Smooth muscle cell (in vitro differentiated cells): ENCODE results near the gene JPH2. TPM values are rescaled to one million over a fixed set of nuclear protein-coding genes. Genes with fewer than 3 reads are reported as not detected.

Experiments
- DNase-seq: peaks from one replicate; lab custom pipeline; 2025; ENCODE audit not compliant: unreplicated experiment; lab: John Stamatoyannopoulos, UW
- H2AFZ ChIP-seq: fragments of 200-600 bp; sonication (generic); 2 replicates; pipeline ENCODE4 v1.6.0; 2016; ENCODE audit warnings: antibody characterized with exemption, low read depth, mild to moderate bottlenecking
- H3F3A ChIP-seq: fragments of 200-600 bp; sonication (generic); 2 replicates; pipeline ENCODE4 v1.6.0; 2017; ENCODE audit warnings: antibody characterized with exemption, low read depth
- H3K27ac ChIP-seq: fragments of 200-600 bp; sonication (generic); 2 replicates; pipeline ENCODE4 v1.5.1; 2016; ENCODE audit warnings: low read depth, mild to moderate bottlenecking
- H3K27me3 ChIP-seq: fragments of 200-600 bp; sonication (generic); 2 replicates; pipeline ENCODE4 v1.6.1; 2016; ENCODE audit warnings: low read depth, mild to moderate bottlenecking
- H3K36me3 ChIP-seq: fragments of 200-600 bp; sonication (generic); 2 replicates; pipeline ENCODE4 v1.5.1; 2016; ENCODE audit warnings: low read depth
- H3K4me1 ChIP-seq: fragments of 200-600 bp; sonication (generic); 2 replicates; pipeline ENCODE4 v1.5.1; 2016; ENCODE audit warnings: low read depth
- H3K4me2 ChIP-seq: fragments of 200-600 bp; sonication (generic); 2 replicates; pipeline ENCODE4 v1.6.0; 2016; ENCODE audit warnings: mild to moderate bottlenecking
- H3K4me3 ChIP-seq: fragments of 200-600 bp; sonication (generic); 2 replicates; pipeline ENCODE4 v1.5.1; 2016; ENCODE audit warnings: mild to moderate bottlenecking
- H3K79me2 ChIP-seq: fragments of 200-600 bp; sonication (generic); 2 replicates; pipeline ENCODE4 v1.6.0; 2016; ENCODE audit warnings: low read depth, mild to moderate bottlenecking
- H3K9ac ChIP-seq: fragments of 200-600 bp; sonication (generic); 2 replicates; pipeline ENCODE4 v1.6.0; 2016; ENCODE audit warnings: low read depth
- H3K9me3 ChIP-seq: fragments of 200-600 bp; sonication (generic); replicated peaks from 2 replicates; pipeline ENCODE4 v1.5.1; 2016; ENCODE audit warnings: low read depth
- H4K20me1 ChIP-seq: fragments of 200-600 bp; sonication (generic); 2 replicates; pipeline ENCODE4 v1.6.0; 2016; ENCODE audit warnings: low read depth
- CTCF ChIP-seq: fragments of 200-600 bp; sonication (generic); IDR thresholded peaks from 2 replicates; pipeline ENCODE4 v1.5.1; 2017; ENCODE audit warnings: borderline replicate concordance, mild to moderate bottlenecking, antibody characterized with exemption; ENCODE audit not compliant: insufficient read depth, poor library complexity, severe bottlenecking
- WGBS: methylation state at CpG from one replicate; pipeline ENCODE4 v1.1.7; 2016; ENCODE audit warnings: low lambda C conversion rate; 5-methylcytosine and 5-hydroxymethylcytosine counted together
- polyA plus RNA-seq: library from polyadenylated mRNA; unstranded; fragments of >200 nt; fragmentation: Nextera tagmentation; extraction: Ambion mirVana; gene quantifications from 2 replicates; pipeline ENCODE4 v1.2.1, GENCODE V29; 2016
- total RNA-seq: library from RNA; depleted of rRNA; stranded (reverse); fragments of >200 nt; gene quantifications from 2 replicates; pipeline ENCODE4 v1.2.3, GENCODE V29; 2014

Gene JPH2
- total and polyA plus RNA-seq, 2 experiments from 2014 or later, result 4.4 to 6.0 TPM

GRCh38 chr20:44089987-44090674 is 96.9 kb downstream of the JPH2 start:
- Histone ChIP-seq H3K4me3 (no peak overlapping the region), H3K9me3 (no peaks in the 10 kb centered on the region), H3K27me3 (no peaks in the 10 kb centered on the region), H2AFZ (peak overlapping the region; percentile 37), H3K79me2 (no peaks in the 10 kb centered on the region), H4K20me1 (no peaks in the 10 kb centered on the region), H3F3A (no peaks in the 10 kb centered on the region), H3K9ac (no peak overlapping the region), H3K4me2 (peak overlapping the region; percentile 21), H3K4me1 (no peaks in the 10 kb centered on the region), H3K36me3 (no peaks in the 10 kb centered on the region), H3K27ac (no peak overlapping the region)
- TF ChIP-seq CTCF, result no peak
- no peak for DNase-seq
- 63% methylated on average over 7 of the region's 7 CpGs for WGBS

GRCh38 chr20:44087857-44088120 is 99.2 kb downstream of the JPH2 start:
- Histone ChIP-seq H3K9ac (no peak overlapping the region), H3K9me3 (no peaks in the 10 kb centered on the region), H3K27me3 (no peaks in the 10 kb centered on the region), H3K4me2 (no peak overlapping the region), H3K27ac (no peak overlapping the region), H2AFZ (no peak overlapping the region), H3F3A (no peaks in the 10 kb centered on the region), H3K36me3 (no peaks in the 10 kb centered on the region), H4K20me1 (no peaks in the 10 kb centered on the region), H3K79me2 (no peaks in the 10 kb centered on the region), H3K4me1 (no peaks in the 10 kb centered on the region), H3K4me3 (no peak overlapping the region)
- no peak for TF ChIP-seq CTCF
- 98% methylated on average over 4 of the region's 4 CpGs for WGBS
- no peak for DNase-seq

- H2AFZ ChIP-seq, result no peak overlapping the region
- no peak overlapping the region for H3K9ac ChIP-seq
- H3K79me2 ChIP-seq, result no peaks in the 10 kb centered on the region
- H3K36me3 ChIP-seq, result no peaks in the 10 kb centered on the region
- DNase-seq, result no peak
- 90% methylated on average over 15 of the region's 15 CpGs for WGBS
- no peak overlapping the region for H3K27ac ChIP-seq
- H3F3A ChIP-seq, result no peaks in the 10 kb centered on the region
- no peaks in the 10 kb centered on the region for H4K20me1 ChIP-seq
- no peak for TF ChIP-seq CTCF
- H3K4me1 ChIP-seq, result no peaks in the 10 kb centered on the region
- H3K27me3 ChIP-seq, result no peaks in the 10 kb centered on the region
- H3K9me3 ChIP-seq, result no peaks in the 10 kb centered on the region
- H3K4me2 ChIP-seq, result no peak overlapping the region
- H3K4me3 ChIP-seq, result no peak overlapping the region
Measured at GRCh38 chr20:44087051-44087856, 99.7 kb downstream of the JPH2 start.
